Ramos (cell line): ENCODE results near the gene KRTAP10-7.
"Not testable (repeated sequence)": the region's sequence is repeated elsewhere in the genome, so short reads cannot be mapped to it uniquely, and the experiment has no call there.

Source experiments
- in situ Hi-C: fragments of 300-500 bp; cut with MboI; formaldehyde crosslinking; loops from one replicate; pipeline ENCODE4 v1.14.3; 2022; ENCODE audit warnings: low sequenced_read_pairs; ENCODE audit not compliant: unreplicated experiment

KRTAP10-7 gene

GRCh38 chr21:44589586-44590305, 10.7 kb upstream of the KRTAP10-7 start:
- in situ Hi-C loops = no loop called here

- in situ Hi-C loops = no loop called here
These were observed 10.1 kb upstream of the KRTAP10-7 start for GRCh38 chr21:44590311-44590721.

GRCh38 chr21:44590897-44591800, 9.2 kb upstream of the KRTAP10-7 start:
- in situ Hi-C loops = not testable (repeated sequence)

GRCh38 chr21:44591801-44592130, 8.6 kb upstream of the KRTAP10-7 start:
- in situ Hi-C loops = not testable (repeated sequence)

GRCh38 chr21:44592446-44593311, 7.7 kb upstream of the KRTAP10-7 start, which contains the start of gene KRTAP10-6:
Gene KRTAP10-6 (minus strand): TSS chr21:44592505. CDS start chr21:44592484, 21 bp downstream.
- in situ Hi-C loops = no loop called here

GRCh38 chr21:44593598-44594405, 6.6 kb upstream of the KRTAP10-7 start:
- in situ Hi-C loops = no loop called here

GRCh38 chr21:44594406-44594916, 5.9 kb upstream of the KRTAP10-7 start:
- in situ Hi-C loops = no loop called here

GRCh38 chr21:44595524-44595923, 4.9 kb upstream of the KRTAP10-7 start:
- in situ Hi-C loops = no loop called here

GRCh38 chr21:44596068-44596725, 4.2 kb upstream of the KRTAP10-7 start:
- in situ Hi-C loops = no loop called here

- in situ Hi-C loops = no loop called here
These were observed 2.3 kb upstream of the KRTAP10-7 start for GRCh38 chr21:44598061-44598460.

- in situ Hi-C loops = no loop called here
These were observed 950 bp upstream of the KRTAP10-7 start for GRCh38 chr21:44599264-44600029.

GRCh38 chr21:44601091-44601490, 694 bp downstream of the KRTAP10-7 start:
- in situ Hi-C loops = not testable (repeated sequence)

- in situ Hi-C loops = no loop called here
These were observed 1.4 kb downstream of the KRTAP10-7 start for GRCh38 chr21:44601596-44602462.

GRCh38 chr21:44602463-44602850, 2.1 kb downstream of the KRTAP10-7 start:
- in situ Hi-C loops = no loop called here

- in situ Hi-C loops = no loop called here
These were observed 2.9 kb downstream of the KRTAP10-7 start for GRCh38 chr21:44603109-44603875.

GRCh38 chr21:44603911-44604310, 3.5 kb downstream of the KRTAP10-7 start:
- in situ Hi-C loops = no loop called here

- in situ Hi-C loops = no loop called here
These were observed 6.1 kb downstream of the KRTAP10-7 start for GRCh38 chr21:44606495-44606894.
